ENCODE results near the gene HEATR1. TPM values are rescaled to one million over a fixed set of nuclear protein-coding genes. Genes with fewer than 3 reads are reported as not detected.

The HEATR1 gene
- total RNA-seq, 4 donors from 2014 or later: 11.5 to 58.8 (median 27.1) TPM

DNA sequence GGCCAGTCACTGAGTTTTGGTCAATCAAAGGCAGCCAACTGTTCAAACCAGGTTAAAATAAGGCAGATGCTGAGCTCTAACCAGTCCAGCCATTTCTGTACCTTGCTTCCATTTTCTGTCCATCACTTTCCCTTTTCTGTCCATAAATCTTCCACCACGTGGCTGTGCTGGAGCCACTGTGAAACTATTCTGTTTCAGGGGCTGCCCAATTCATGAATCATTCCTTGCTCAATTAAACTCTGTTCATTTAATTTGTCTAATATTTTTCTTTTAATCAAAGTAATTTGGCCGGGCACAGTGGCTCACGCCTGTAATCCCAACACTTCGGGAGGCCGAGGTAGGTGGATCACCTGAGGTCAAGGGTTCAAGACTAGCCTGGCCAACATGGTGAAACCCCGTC lies 103.2 kb downstream of the HEATR1 start:
- Histone ChIP-seq H3K9me3 (no peaks in the 10 kb centered on the region), H3K27me3 (no peaks in the 10 kb centered on the region), H3K4me1 (no peaks in the 10 kb centered on the region), H3K36me3 (no peaks in the 10 kb centered on the region), H3K4me3 (no peak overlapping the region), H3K27ac (no peak overlapping the region)
- TF ChIP-seq, protein P1, sequence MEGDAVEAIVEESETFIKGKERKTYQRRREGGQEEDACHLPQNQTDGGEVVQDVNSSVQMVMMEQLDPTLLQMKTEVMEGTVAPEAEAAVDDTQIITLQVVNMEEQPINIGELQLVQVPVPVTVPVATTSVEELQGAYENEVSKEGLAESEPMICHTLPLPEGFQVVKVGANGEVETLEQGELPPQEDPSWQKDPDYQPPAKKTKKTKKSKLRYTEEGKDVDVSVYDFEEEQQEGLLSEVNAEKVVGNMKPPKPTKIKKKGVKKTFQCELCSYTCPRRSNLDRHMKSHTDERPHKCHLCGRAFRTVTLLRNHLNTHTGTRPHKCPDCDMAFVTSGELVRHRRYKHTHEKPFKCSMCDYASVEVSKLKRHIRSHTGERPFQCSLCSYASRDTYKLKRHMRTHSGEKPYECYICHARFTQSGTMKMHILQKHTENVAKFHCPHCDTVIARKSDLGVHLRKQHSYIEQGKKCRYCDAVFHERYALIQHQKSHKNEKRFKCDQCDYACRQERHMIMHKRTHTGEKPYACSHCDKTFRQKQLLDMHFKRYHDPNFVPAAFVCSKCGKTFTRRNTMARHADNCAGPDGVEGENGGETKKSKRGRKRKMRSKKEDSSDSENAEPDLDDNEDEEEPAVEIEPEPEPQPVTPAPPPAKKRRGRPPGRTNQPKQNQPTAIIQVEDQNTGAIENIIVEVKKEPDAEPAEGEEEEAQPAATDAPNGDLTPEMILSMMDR (IDR thresholded peaks at IDR 0.05): no peak
- no peak for TF ChIP-seq POLR2A (IDR thresholded peaks at IDR 0.05)
- intact Hi-C loops (cut with DNase I; ENCODE audit: low total_unique reads): no loop called here
- no peak for DNase-seq

Other genes starting within 250 kb of the HEATR1 start
- gene EDARADD, start 210.2 kb downstream of the HEATR1 start, total RNA-seq: 1 to 10 TPM in 2 of 4 donors, under 1 TPM in 1, not detected in 1; 0.55 to 2.6 (median 1.2) TPM
- 100 to 1,000 TPM in 1 of 4 donors, 10 to 100 TPM in 3; 45.7 to 112 (median 61.5) TPM for gene LGALS8, start 80.5 kb downstream of the HEATR1 start, total RNA-seq
- gene ACTN2, start 82.0 kb upstream of the HEATR1 start, total RNA-seq: 10 to 100 TPM in 1 of 4 donors, 1 to 10 TPM in 2, under 1 TPM in 1; 0.29 to 28.9 (median 1.1) TPM
- 10 to 100 TPM; 19.0 to 78.1 (median 47.5) TPM for gene MTR, start 190.8 kb upstream of the HEATR1 start, total RNA-seq

Data from uterus (tissue), 4 donors.